ENCODE results near the gene SLC18A2. TPM values are rescaled to one million over a fixed set of nuclear protein-coding genes. Genes with fewer than 3 reads are reported as not detected.
A peak's percentile ranks its signal among the peaks of the same experiment; 100 is the strongest.

The SLC18A2 gene
- polyA plus RNA-seq, 2 of the 4 experiments (the other 2 are of a cell fraction), result 0.03 to 0.09 TPM

DNA sequence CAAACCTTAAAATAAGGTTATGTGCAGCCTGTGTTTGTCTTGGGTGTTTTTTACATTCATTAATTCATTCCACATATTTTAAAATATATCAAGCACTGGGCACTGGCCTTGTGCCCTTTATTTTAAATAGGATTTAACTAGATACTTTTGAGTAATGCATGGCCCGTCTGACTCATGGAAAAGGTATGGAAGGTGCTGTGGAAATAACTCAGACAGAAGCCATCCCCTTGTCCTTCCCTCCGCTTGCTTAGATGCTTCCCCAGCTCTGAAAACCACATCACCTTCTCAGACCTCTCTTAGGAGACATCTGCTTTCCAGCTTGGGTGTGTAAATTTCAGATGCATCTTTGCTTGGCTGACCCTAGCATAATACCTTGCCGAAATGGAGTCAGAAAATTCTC is 30.5 kb downstream of the SLC18A2 start:
- POLR2A ChIA-PET, result no interaction called here
- CTCF ChIA-PET, result no interaction called here
- no peak for FAIRE-seq
- 75% methylated on average over 3 of the region's 3 CpGs for whole genome bisulfite sequencing (ENCODE audit: missing lambda C conversion rate)
- H3K27ac ChIP-seq, result no peak overlapping the region
- peaks cover 10% of the 10 kb centered on the region for H3K4me1 ChIP-seq
- no peak overlapping the region for H3K4me3 ChIP-seq
- H3K9me3 ChIP-seq, result no peaks in the 10 kb centered on the region
- no peak for DNase-seq (ENCODE audit: low read depth in 1 of 2, low spot score in 1 of 2)
- peak; percentile 26 to 33; a peak in 3 of 6 replicates for ATAC-seq
- 0 out of 3 replicates have a peak overlapping the region, but pooled peaks have one; percentile 17 for H3K4me2 ChIP-seq
- TF ChIP-seq NR3C1 (IDR thresholded peaks at IDR 0.05), result no peak
- TF ChIP-seq, protein P1, sequence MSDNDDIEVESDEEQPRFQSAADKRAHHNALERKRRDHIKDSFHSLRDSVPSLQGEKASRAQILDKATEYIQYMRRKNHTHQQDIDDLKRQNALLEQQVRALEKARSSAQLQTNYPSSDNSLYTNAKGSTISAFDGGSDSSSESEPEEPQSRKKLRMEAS (IDR thresholded peaks at IDR 0.05), result no peak
- no peak for TF ChIP-seq NPAS2 (CRISPR knock-in tag; IDR thresholded peaks at IDR 0.05; ENCODE audit: borderline replicate concordance)
- TF ChIP-seq FOSL2 (IDR thresholded peaks at IDR 0.05), result no peak
- TF ChIP-seq FOSL2 (CRISPR knock-in tag; IDR thresholded peaks at IDR 0.05), result peak; percentile 23; the same call in 1 of the 2 replicates
- no peak for TF ChIP-seq POLR2AphosphoS2 (conservative IDR thresholded peaks at IDR 0.05; ENCODE audit: low read length)
- no peak for TF ChIP-seq CBX8 (IDR thresholded peaks at IDR 0.05)

- ATAC-seq (0 out of 6 replicates have a peak, but pooled peaks of 1 of the 2 experiments have one; percentile 13), DNase-seq (ENCODE audit: low read depth in 1 of 2, low spot score in 1 of 2) (no peak), FAIRE-seq (no peak)
- CTCF ChIA-PET, result interaction anchor here (1.2 to 1.4 kb wide), 2 partner anchors 11 to 56 kb away, joined by 4 to 7 read pairs; no protein-coding TSS in a partner anchor
- no peaks in the 10 kb centered on the region for H3K9me3 ChIP-seq
- 91% methylated on average over 13 of the region's 13 CpGs for WGBS (ENCODE audit: missing lambda C conversion rate)
- H3K27ac ChIP-seq, result no peak overlapping the region
- no peak overlapping the region for H3K4me2 ChIP-seq
- POLR2A ChIA-PET, result no interaction called here
- TF ChIP-seq CEBPB (IDR thresholded peaks at IDR 0.05) (no peak), HOXA7 (CRISPR knock-in tag; IDR thresholded peaks at IDR 0.05) (no peak), ZFP36 (IDR thresholded peaks at IDR 0.05; ENCODE audit: borderline replicate concordance, partially characterized antibody) (no peak), NFE2L2 (conservative IDR thresholded peaks at IDR 0.05; ENCODE audit: low read length) (no peak), RARB (CRISPR knock-in tag; IDR thresholded peaks at IDR 0.05) (no peak), JUNB (IDR thresholded peaks at IDR 0.05) (no peak), ZNF302 (CRISPR knock-in tag; IDR thresholded peaks at IDR 0.05) (no peak), PHF8 (IDR thresholded peaks at IDR 0.05; ENCODE audit: borderline replicate concordance, low read depth) (no peak), GATA3 (IDR thresholded peaks at IDR 0.05; ENCODE audit: borderline replicate concordance) (no peak), SMC3 (IDR thresholded peaks at IDR 0.05) (no peak), ZC3H11A (IDR thresholded peaks at IDR 0.05) (no peak), TP53 (CRISPR knock-in tag; IDR thresholded peaks at IDR 0.05) (no peak)
- TF ChIP-seq, protein P2, sequence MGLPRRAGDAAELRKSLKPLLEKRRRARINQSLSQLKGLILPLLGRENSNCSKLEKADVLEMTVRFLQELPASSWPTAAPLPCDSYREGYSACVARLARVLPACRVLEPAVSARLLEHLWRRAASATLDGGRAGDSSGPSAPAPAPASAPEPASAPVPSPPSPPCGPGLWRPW (IDR thresholded peaks at IDR 0.05), result no peak
- TF ChIP-seq, protein P3, sequence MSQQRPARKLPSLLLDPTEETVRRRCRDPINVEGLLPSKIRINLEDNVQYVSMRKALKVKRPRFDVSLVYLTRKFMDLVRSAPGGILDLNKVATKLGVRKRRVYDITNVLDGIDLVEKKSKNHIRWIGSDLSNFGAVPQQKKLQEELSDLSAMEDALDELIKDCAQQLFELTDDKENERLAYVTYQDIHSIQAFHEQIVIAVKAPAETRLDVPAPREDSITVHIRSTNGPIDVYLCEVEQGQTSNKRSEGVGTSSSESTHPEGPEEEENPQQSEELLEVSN (IDR thresholded peaks at IDR 0.05; ENCODE audit: borderline replicate concordance, low read depth), result no peak
- no peak overlapping the region for H3K4me3 ChIP-seq
- peaks cover 10% of the 10 kb centered on the region for H3K4me1 ChIP-seq
These were observed 31.5 kb downstream of the SLC18A2 start for GRCh38 chr10:117272195-117273076.

GRCh38 chr10:117273980-117274379 is 33.1 kb downstream of the SLC18A2 start:
- ATAC-seq, result no peak
- H3K27ac ChIP-seq, result no peak overlapping the region
- ChIA-PET CTCF (interaction anchor here (1.4 kb wide), 1 partner anchor 57 kb away, joined by 7 read pairs; no protein-coding TSS in a partner anchor), POLR2A (no interaction called here)
- no peak overlapping the region for H3K4me3 ChIP-seq
- H3K4me2 ChIP-seq, result no peak overlapping the region
- H3K9me3 ChIP-seq, result no peaks in the 10 kb centered on the region
- peaks cover 10% of the 10 kb centered on the region for H3K4me1 ChIP-seq
- TF ChIP-seq CEBPB (IDR thresholded peaks at IDR 0.05) (peak in 1 of 2 experiments; percentile 34; a peak in 1 of 4 replicates), POLR2A (IDR thresholded peaks at IDR 0.05; ENCODE audit: low read length) (no peak)
- WGBS (ENCODE audit: missing lambda C conversion rate), result 100% methylated on average over 3 of the region's 3 CpGs
- no peak for DNase-seq (ENCODE audit: low read depth in 1 of 2, low spot score in 1 of 2)
- no peak for FAIRE-seq

Measured in A549 (cell line).